ENCODE data around the gene ATG2B.

Gene ATG2B

GRCh38 chr14:96316087-96316486 lies 47.1 kb downstream of the ATG2B start:
- in situ Hi-C loops (cut with HindIII; ENCODE audit: low sequenced_read_pairs), result no loop called here

GRCh38 chr14:96310906-96311305 lies 52.2 kb downstream of the ATG2B start:
- in situ Hi-C loops (cut with HindIII; ENCODE audit: low sequenced_read_pairs), result no loop called here

DNA sequence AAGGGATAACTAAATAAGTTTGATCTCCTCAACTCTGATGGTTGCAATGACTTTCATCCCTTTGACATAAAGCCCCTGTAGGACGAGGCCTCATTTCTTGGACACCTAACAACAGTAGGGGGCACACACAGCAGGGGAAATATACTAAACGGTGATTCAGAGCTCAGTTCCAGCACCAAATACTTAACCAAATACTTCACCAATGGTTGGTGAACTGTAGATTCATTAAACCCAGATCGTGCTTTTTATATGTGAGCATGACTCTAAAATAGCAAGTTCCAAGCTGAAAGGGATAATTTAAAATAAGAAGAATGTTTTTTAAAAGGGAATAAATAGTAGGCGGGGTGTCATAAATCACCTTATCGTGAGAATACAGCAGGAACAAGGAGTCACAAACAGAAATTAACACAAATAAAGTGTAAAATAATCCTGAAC lies 53.2 kb downstream of the ATG2B start:
- in situ Hi-C loops (cut with HindIII; ENCODE audit: low sequenced_read_pairs), result no loop called here

- in situ Hi-C loops (cut with HindIII; ENCODE audit: low sequenced_read_pairs), result no loop called here
These were observed 53.8 kb downstream of the ATG2B start for GRCh38 chr14:96309133-96309895.

DNA sequence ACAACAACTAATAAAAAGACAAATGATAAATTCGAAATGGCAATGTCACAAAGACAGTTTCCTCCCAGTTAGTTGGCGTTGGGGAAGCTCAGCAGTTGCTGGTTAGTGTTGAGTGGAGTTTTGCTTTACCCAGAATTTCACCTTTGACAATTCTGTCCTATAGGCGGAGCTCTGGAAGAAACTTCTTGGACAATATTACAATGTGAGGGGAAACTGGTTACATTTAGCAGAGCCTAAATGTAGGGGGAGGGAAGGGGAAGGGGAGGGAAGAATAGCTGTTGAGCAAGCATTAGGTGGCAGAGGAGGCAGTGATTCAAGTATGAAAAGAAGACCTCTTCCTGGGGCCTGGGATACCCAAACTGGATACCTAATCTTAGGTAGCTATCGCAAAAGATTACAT lies 55.7 kb downstream of the ATG2B start:
- in situ Hi-C loops (cut with HindIII; ENCODE audit: low sequenced_read_pairs), result no loop called here

DNA sequence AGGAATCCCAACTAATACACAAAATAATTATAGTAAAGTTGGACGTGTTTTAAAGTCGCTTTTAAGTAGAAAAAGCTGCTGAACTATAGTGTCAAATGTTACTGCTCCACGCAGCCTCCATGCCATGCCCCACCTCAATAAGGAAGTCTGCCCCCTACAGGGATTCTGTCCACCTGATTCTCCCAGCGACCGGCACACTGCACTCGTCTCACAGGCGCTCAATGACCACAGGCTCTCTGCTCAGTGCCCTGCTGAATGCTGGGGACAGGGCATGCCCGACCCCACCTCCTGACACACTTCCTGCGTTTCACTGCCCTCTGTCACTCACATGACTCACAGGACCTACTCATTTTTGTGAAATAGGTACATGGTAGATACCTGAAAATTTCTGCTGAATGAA lies 58.2 kb downstream of the ATG2B start:
- in situ Hi-C loops (cut with HindIII; ENCODE audit: low sequenced_read_pairs), result no loop called here

GRCh38 chr14:96303981-96304380 lies 59.2 kb downstream of the ATG2B start:
- in situ Hi-C loops (cut with HindIII; ENCODE audit: low sequenced_read_pairs), result no loop called here

DNA sequence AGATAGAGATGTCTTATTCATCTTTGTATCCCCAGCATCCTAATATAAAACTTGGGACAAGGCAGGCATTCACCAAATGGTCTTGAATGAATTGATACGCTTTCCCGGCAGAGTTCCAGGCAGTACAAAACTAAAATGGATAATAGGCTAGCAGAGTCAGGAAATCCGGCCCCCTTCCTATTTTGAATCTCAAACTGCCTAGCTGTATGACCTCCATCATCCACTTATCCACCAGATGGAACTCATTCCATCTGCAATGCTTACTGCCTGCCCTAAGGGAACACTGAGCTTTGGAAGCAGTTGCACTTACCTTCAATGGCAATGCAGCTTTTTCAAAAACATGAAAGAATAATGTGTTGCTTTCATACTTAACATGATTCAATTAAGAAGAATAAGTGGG lies 63.7 kb downstream of the ATG2B start:
- in situ Hi-C loops (cut with HindIII; ENCODE audit: low sequenced_read_pairs), result no loop called here

DNA sequence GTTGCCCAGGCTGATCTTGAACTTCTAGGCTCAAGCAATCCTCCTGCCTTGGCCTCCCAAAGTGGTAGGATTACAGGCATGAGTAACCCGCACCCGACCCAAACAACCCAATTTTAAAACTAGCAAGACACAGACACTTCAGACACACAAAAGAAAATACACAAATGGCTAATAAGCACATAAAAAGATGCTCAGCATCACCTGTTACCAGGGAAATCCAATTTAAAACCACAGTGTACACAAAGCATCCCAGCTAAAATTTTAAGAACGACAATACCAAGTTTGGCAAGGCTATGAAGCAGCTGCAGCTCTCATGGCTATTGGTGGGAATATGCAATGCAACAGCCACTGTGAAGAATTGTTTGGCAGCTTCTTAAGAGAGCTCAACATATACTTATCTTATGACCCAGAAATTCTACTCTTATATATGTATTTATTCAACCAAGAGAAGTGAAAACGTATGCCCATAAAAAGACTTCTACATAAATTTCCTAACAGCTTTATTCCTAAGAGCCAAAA lies 65.1 kb downstream of the ATG2B start:
- in situ Hi-C loops (cut with HindIII; ENCODE audit: low sequenced_read_pairs), result no loop called here

DNA sequence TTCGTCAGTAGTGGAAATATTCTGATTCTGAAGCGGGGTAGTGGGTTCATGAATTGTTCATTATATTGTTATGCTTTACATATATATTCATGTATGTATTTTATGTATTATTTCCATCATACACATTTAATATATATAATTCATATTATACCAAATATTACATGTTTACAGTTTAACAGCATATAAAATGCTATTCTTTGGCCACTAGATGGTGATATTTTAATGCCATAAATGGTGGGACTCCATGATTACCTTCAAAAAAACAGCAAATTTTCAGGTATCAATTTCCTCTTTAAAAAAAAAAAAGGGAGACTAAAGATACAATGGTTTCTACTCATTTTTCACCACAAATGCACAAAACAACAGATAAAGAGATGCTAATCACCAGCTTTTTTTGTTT lies 66.1 kb downstream of the ATG2B start:
- in situ Hi-C loops (cut with HindIII; ENCODE audit: low sequenced_read_pairs), result no loop called here

- in situ Hi-C loops (cut with HindIII; ENCODE audit: low sequenced_read_pairs), result no loop called here
These were observed 68.9 kb downstream of the ATG2B start for GRCh38 chr14:96294246-96294645.

DNA sequence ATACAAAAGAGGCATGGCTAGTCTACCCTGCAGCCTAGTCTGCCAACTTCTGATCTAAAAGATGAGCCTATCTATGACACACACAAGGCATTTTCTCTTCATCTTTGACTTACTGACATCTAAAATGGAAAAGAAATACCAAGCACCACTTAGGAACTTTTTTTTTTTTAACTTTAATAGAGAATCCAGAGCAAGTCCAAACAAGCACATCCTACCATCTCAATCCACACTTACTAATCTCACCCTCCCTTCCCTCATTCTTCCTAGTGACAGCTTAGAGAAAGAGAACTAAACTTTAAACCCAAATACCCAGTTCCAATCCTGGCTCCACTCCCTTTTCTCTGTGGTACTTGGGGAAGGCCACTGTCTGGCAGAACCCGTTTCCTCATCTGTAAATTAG lies 75.3 kb downstream of the ATG2B start:
- in situ Hi-C loops (cut with HindIII; ENCODE audit: low sequenced_read_pairs), result no loop called here

DNA sequence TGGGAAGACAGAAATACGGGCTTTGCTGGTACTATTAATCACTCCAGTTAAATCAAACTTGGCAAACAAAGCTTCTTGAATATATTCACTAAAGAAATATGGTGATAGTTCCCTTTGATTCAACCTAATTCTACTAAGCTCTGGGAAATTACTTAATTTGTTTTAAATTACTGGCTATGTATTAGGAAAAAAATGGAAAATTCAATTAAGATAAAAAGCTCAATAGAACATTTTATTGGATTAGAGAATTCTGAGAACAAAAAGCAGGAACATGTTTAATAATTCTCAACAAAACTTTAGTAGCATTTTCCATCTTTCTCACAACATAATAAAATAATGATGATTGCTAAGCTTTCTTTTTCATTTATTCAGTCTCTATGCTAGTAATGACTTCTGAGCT lies 76.9 kb downstream of the ATG2B start:
- in situ Hi-C loops (cut with HindIII; ENCODE audit: low sequenced_read_pairs), result no loop called here

- in situ Hi-C loops (cut with HindIII; ENCODE audit: low sequenced_read_pairs), result no loop called here
These were observed 77.5 kb downstream of the ATG2B start for GRCh38 chr14:96285667-96286066.

- in situ Hi-C loops (cut with HindIII; ENCODE audit: low sequenced_read_pairs), result no loop called here
These were observed 78.7 kb downstream of the ATG2B start for GRCh38 chr14:96284430-96284829.

DNA sequence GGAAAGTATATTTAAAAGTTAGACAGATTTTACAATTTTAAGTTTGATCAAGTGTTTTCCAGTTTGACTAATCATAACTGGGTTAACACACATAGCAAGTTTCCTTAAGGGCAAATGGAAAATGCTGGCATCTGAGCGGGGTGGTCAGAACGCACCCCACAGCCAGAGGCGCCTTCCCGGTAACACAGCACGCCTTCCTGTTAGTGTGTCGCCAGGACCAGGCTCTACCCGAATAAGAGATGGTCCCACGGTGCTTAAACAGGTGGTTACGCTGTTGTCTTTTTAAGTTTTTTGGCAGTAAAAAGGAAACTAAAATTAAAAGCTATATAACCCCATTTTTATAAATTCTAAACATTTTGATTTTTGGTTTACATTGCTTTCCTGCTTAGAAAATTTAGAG lies 79.1 kb downstream of the ATG2B start:
- in situ Hi-C loops (cut with HindIII; ENCODE audit: low sequenced_read_pairs), result no loop called here

- in situ Hi-C loops (cut with HindIII; ENCODE audit: low sequenced_read_pairs), result no loop called here
These were observed 81.7 kb downstream of the ATG2B start for GRCh38 chr14:96281486-96281885.

GRCh38 chr14:96280104-96280503 lies 83.0 kb downstream of the ATG2B start:
- in situ Hi-C loops (cut with HindIII; ENCODE audit: low sequenced_read_pairs), result no loop called here

DNA sequence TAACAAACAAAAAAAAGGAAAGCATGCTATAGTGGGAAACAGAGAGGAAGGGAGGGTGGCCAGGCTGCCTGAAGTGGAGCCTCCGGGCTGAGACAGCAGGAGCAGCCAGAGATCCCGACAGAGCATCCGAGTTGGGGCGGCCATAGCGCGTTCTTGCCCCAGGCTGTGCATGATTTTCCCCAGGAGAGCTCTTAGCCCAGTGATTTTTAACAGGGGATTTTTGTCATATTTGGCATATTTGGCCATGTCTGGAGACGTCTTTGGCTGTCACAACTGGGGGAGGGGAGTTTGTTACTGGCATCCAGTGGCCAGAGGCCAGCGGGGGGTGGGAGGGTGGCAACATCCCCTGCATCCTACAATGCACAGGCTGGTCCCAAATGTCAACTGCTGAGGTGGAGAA lies 83.6 kb downstream of the ATG2B start:
- in situ Hi-C loops (cut with HindIII; ENCODE audit: low sequenced_read_pairs), result no loop called here

DNA sequence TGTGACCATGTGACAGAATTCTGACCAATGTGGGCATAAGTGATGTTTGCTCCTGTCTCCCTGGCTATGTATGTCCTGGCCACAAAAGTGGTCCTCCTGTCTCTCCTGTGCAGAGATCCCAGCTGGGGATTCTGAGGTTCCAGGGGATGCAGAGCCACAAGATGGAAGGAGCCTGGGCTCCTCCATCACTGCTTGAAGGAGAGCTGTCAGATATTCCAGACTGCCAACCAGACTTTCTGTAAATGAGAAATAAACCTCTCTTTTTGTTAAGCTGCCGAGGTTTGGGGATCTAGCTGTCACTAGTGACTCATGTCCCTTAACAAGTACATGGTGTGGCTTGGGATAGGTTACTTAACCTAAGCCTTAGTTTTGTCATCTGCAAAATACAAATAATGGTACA lies 85.3 kb downstream of the ATG2B start:
- in situ Hi-C loops (cut with HindIII; ENCODE audit: low sequenced_read_pairs), result no loop called here

DNA sequence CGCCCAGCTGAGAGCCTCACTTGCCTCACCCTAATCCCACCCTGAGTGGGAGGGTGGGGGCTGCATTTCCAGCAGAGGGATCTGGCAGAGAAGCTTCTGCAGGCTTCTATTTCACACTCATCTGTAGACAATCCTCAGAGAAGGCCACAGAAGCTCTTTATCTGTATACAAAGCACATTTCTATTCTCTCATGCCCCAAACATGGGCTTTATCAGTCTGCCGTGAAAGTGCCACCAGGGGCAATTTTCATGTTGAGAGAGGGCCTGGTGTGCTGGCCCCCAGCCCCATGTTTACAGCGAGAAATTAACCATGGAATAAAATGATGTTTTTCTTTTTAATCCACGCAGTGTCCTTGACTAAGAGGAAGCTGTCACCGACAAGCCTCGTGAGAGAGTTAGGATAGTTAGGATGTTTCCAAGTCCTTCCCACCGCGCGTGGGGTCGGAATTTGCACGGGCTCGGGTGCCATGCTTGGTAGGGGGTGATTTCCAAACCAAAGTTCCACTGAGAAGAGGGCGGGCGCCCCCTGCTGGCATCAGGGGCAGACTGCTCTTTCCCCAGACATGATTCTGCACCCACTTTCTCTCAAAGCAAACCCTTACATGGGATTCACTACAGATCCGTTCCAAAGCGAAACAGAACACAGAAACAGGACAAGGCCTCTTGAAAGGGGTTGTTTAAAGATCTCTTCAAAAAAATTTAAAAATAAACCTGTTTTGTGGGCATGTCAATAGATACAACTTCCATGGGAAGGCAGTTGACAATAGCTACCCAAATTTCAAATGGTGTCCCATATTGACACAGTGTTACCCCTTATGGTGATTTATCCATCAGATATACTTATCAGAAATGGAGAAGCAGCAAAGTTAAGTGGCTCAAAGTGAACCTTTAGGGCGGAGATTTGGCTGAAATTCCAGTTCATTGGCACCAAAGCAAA lies 87.7 kb downstream of the ATG2B start:
- in situ Hi-C loops (cut with HindIII; ENCODE audit: low sequenced_read_pairs), result no loop called here

DNA sequence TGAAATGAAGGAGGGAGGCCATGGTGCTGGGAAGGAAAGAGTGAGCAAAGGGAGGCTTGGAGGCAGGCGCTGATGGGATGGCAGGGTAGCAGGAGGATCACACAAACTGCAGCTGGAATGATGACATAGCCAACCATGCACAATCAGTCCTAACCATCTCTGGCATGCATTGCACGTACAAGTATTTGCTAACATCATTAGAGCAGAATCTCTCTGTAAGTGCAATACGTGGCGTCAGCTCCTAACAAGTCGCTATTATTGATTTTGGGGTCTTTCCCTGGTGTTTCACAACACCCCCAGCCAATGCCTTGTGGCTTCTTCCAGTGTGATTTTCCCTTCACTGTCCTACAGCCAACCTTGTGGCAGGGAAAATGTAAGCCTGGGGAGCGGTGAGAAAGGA lies 88.6 kb downstream of the ATG2B start:
- in situ Hi-C loops (cut with HindIII; ENCODE audit: low sequenced_read_pairs), result loop anchor here (5.0 kb wide), 1 partner anchor 172 kb away; no protein-coding TSS in a partner anchor

Measured in DLD1 (cell line).